Mucosa of descending colon (tissue), 3 donors: ENCODE results near the gene CDC42. TPM values are rescaled to one million over a fixed set of nuclear protein-coding genes. Genes with fewer than 3 reads are reported as not detected.

Source experiments
- ATAC-seq: fragments of 200-7000 bp; cut with Tn5 transposase; one replicate; pipeline ENCODE4 v1.9.1; 2020; ENCODE audit warnings: mild to moderate bottlenecking, moderate library complexity
- DNase-seq, 3 donors: peaks; one replicate each; pipeline ENCODE4 v3.0.0-alpha.2; 2020
- H3K36me3 ChIP-seq: fragments of 200-600 bp; one replicate; pipeline ENCODE4 v1.8.0; 2021; ENCODE audit warnings: low read depth, mild to moderate bottlenecking
- H3K4me1 ChIP-seq: fragments of 200-600 bp; one replicate; pipeline ENCODE4 v1.8.0; 2021; ENCODE audit warnings: low read depth, mild to moderate bottlenecking
- H3K4me3 ChIP-seq: fragments of 200-600 bp; one replicate; pipeline ENCODE4 v1.8.0; 2021; ENCODE audit warnings: mild to moderate bottlenecking
- H3K9me3 ChIP-seq: fragments of 200-600 bp; one replicate; pipeline ENCODE4 v1.8.0; 2021; ENCODE audit warnings: mild to moderate bottlenecking
- intact Hi-C, 2 donors: fragments of 100-400 bp; cut with DNase I in 1 of 2; cut with micrococcal nuclease in 1 of 2; formaldehyde crosslinking; loops; one replicate each; pipeline versions ENCODE4 v1.11.0 to v1.11.1; 2022; cut with DNase I, micrococcal nuclease
- total RNA-seq, 3 donors: library from RNA; stranded (reverse); fragmentation: NEBNext Ultra II Directional in 2 of 3; extraction: Animal tissue kit (Norgen Biotek cat#: 25700) in 2 of 3; gene quantifications; one replicate each; pipeline versions ENCODE4 v1.2.1 to v1.2.4, GENCODE V29; 2021 to 2023
- TF ChIP-seq, protein P1 (sequence below): fragments of 200-600 bp; IDR thresholded peaks from one replicate; pipeline ENCODE4 v1.8.0; 2022; ENCODE audit warnings: antibody characterized with exemption, mild to moderate bottlenecking
- donor health status: DM: no; HTN: no; CAD: no; lungs with moderate emphysema.
- donor health status: DM: no; HTN: no; CAD: no.
- donor health status: DM: no; HTN: yes; CAD: no.

The CDC42 gene
- total RNA-seq, 3 donors from 2014 or later, result 231 to 292 (median 282) TPM

DNA sequence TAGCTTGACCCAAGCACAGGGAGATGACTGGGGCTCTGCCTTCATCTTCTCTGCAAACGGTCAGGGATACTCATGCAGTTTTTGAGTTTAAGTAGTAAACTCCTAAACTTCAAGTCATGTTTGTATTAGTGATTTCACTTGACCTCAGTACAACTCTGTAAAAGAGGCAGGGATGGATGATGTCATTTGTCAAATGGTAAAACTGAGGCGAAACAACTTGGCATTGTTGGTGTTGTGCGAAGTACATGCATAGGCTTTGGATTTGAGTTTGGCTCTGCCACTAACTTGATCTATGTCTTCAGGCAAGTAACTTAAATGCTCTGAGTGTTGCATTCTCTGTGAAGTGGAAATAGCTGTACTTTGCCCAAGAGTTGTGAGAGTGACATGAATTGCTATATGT, 47.7 kb downstream of the CDC42 start:
- ATAC-seq, result no peak
- Histone ChIP-seq H3K36me3 (no peaks in the 10 kb centered on the region), H3K4me3 (no peak overlapping the region), H3K4me1 (peaks cover 3% of the 10 kb centered on the region), H3K9me3 (no peaks in the 10 kb centered on the region)
- TF ChIP-seq, protein P1, sequence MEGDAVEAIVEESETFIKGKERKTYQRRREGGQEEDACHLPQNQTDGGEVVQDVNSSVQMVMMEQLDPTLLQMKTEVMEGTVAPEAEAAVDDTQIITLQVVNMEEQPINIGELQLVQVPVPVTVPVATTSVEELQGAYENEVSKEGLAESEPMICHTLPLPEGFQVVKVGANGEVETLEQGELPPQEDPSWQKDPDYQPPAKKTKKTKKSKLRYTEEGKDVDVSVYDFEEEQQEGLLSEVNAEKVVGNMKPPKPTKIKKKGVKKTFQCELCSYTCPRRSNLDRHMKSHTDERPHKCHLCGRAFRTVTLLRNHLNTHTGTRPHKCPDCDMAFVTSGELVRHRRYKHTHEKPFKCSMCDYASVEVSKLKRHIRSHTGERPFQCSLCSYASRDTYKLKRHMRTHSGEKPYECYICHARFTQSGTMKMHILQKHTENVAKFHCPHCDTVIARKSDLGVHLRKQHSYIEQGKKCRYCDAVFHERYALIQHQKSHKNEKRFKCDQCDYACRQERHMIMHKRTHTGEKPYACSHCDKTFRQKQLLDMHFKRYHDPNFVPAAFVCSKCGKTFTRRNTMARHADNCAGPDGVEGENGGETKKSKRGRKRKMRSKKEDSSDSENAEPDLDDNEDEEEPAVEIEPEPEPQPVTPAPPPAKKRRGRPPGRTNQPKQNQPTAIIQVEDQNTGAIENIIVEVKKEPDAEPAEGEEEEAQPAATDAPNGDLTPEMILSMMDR, result no peak
- DNase-seq, result no peak
- intact Hi-C loops, result no loop called here

DNA sequence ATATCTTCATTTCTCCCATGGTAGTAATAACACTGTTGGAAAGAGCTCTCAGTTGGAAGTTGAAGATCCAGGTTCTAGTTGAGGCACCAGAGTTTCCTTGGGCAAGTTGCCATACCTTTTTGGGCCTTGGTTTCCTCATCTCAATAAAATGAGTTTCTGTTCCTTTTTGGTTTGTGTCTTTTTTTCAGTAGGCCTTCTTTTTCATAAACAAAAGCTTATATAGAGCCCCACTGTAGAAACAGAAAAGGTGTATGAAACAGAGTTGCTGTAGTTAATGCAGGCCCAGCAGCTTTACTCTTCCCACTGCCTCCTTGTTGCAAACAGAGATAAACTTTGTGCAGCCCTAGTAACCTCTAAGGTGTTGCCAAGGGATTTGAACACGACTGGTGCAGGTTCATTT, 48.7 kb downstream of the CDC42 start:
- ATAC-seq, result no peak
- intact Hi-C loops, result no loop called here
- peaks cover 3% of the 10 kb centered on the region for H3K4me1 ChIP-seq

DNA sequence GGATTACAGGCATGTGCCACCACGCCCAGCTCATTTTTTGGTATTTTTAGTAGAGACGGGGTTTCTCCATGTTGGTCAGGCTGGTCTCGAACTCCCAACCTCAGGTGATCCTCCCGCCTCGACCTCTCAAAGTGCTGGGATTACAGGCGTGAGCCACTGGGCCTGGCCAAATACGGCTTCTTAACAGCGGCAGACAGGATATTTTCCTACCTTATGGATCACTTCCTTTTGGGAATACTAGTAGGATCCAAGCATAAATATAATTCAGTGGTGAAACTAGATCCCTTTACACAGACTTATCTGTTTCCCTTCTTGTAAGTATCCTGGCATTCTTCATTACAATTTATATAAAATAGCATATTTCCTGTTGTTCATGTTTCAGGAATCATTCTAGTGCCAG, 49.5 kb downstream of the CDC42 start:
- TF ChIP-seq, protein P1, result no peak
- intact Hi-C loops, result no loop called here
- H3K4me1 ChIP-seq, result peaks cover 3% of the 10 kb centered on the region
- DNase-seq (no peak), ATAC-seq (no peak)
- no peak overlapping the region for H3K4me3 ChIP-seq
- H3K36me3 ChIP-seq, result no peaks in the 10 kb centered on the region
- H3K9me3 ChIP-seq, result no peaks in the 10 kb centered on the region

More for the DNA sequence above, 48.7 kb downstream of the CDC42 start:
- Histone ChIP-seq H3K36me3 (no peaks in the 10 kb centered on the region), H3K9me3 (no peaks in the 10 kb centered on the region), H3K4me3 (no peak overlapping the region)
- TF ChIP-seq, protein P1, result no peak
- DNase-seq, result no peak

DNA sequence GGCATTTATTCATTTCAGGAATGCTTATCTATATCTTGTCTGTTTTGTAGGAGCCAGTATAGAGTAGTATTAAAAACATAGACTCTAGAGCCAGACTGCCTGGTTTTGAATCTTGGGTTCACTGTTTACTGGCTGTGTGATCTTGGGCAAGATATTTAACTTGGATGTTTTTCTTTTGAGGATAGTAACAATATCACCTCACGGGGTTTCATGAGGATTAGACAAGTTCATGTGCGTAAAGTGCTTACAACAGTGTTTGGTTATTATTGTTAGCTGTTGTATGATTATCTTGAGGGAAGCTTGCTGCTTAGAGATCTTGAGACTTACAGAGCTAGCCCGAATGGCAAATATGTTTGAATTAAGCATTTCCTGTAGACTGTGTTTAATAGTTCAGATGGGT, 50.2 kb downstream of the CDC42 start:
- no peak for ATAC-seq
- Histone ChIP-seq H3K9me3 (no peaks in the 10 kb centered on the region), H3K36me3 (no peaks in the 10 kb centered on the region), H3K4me1 (peaks cover 3% of the 10 kb centered on the region), H3K4me3 (no peak overlapping the region)
- intact Hi-C loops, result no loop called here
- no peak for DNase-seq
- TF ChIP-seq, protein P1, result no peak

DNA sequence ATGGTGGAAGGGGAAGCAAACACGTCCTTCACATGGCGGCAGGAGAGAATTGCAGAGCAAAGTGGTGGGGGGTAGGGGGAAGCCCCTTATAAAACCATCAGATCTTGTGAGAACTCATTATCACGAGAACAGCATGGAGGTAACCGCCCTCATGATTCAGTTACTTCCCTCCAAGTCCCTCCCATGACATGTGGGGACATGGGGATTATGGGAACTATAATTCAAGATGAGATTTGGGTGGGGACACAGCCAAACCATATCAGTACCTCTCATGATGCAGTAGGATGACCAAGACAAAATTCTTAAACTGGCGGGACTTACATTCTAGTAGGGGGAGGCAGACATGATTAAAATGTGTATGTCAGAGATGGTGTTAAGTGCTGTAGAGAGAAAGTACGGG, 51.6 kb downstream of the CDC42 start:
- intact Hi-C loops, result no loop called here
- no peaks in the 10 kb centered on the region for H3K36me3 ChIP-seq
- no peak for ATAC-seq

More for the DNA sequence above, 51.6 kb downstream of the CDC42 start:
- Histone ChIP-seq H3K9me3 (no peaks in the 10 kb centered on the region), H3K4me1 (peaks cover 3% of the 10 kb centered on the region), H3K4me3 (no peak overlapping the region)
- DNase-seq, result no peak
- TF ChIP-seq, protein P1, result no peak
